SHP77 treated with DMSO at 0.1 percent for 48 hours (cell line): ENCODE results near the gene NPHP1.
"Not testable (repeated sequence)": the region's sequence is repeated elsewhere in the genome, so short reads cannot be mapped to it uniquely, and the experiment has no call there.

ENCODE experiments used
- DNase-seq: peaks from one replicate; lab custom pipeline; 2025; lab: John Stamatoyannopoulos, UW

The NPHP1 gene

GRCh38 chr2:110204408-110205385 lies at the start of gene NPHP1:
TSS of gene NPHP1 (minus strand) at chr2:110205013. CDS start at chr2:110204968, 45 bp downstream.
- DNase-seq = peak; percentile 67

- DNase-seq = not testable (repeated sequence)
These were observed 43.4 kb upstream of the NPHP1 start for GRCh38 chr2:110248081-110248795.

- not testable (repeated sequence) for DNase-seq
These were observed 40.9 kb upstream of the NPHP1 start for GRCh38 chr2:110245488-110246435.

GRCh38 chr2:110243283-110243682 lies 38.5 kb upstream of the NPHP1 start:
- not testable (repeated sequence) for DNase-seq

GRCh38 chr2:110234514-110234913 lies 29.7 kb upstream of the NPHP1 start:
- DNase-seq = not testable (repeated sequence)

- DNase-seq = not testable (repeated sequence)
These were observed 25.1 kb upstream of the NPHP1 start for GRCh38 chr2:110229886-110230285.

- DNase-seq = not testable (repeated sequence)
These were observed 17.8 kb upstream of the NPHP1 start for GRCh38 chr2:110222626-110223025.

GRCh38 chr2:110221938-110222337 lies 17.1 kb upstream of the NPHP1 start:
- DNase-seq = no peak

- no peak for DNase-seq
These were observed 15.4 kb upstream of the NPHP1 start for GRCh38 chr2:110220190-110220564.

GRCh38 chr2:110219496-110220189 lies 14.8 kb upstream of the NPHP1 start:
- no peak for DNase-seq

- not testable (repeated sequence) for DNase-seq
These were observed 14.1 kb upstream of the NPHP1 start for GRCh38 chr2:110218889-110219288.

GRCh38 chr2:110216803-110217202 lies 12.0 kb upstream of the NPHP1 start:
- DNase-seq = no peak

- DNase-seq = no peak
These were observed 11.4 kb upstream of the NPHP1 start for GRCh38 chr2:110216199-110216598.

- DNase-seq = no peak
These were observed 10.8 kb upstream of the NPHP1 start for GRCh38 chr2:110215566-110216158.

GRCh38 chr2:110215091-110215490 lies 10.3 kb upstream of the NPHP1 start:
- no peak for DNase-seq

- not testable (repeated sequence) for DNase-seq
These were observed 8.7 kb upstream of the NPHP1 start for GRCh38 chr2:110213522-110213921.

- DNase-seq = peak; percentile 51
These were observed 7.4 kb upstream of the NPHP1 start, which contains the start of gene MTLN for GRCh38 chr2:110211938-110212858. TSS of gene MTLN (minus strand) at chr2:110212547. CDS start at chr2:110212525, 22 bp downstream.

GRCh38 chr2:110205660-110206455 lies 1.0 kb upstream of the NPHP1 start:
- DNase-seq = no peak

GRCh38 chr2:110198016-110198415 lies 6.8 kb downstream of the NPHP1 start:
- no peak for DNase-seq
